Activated CD4-positive, alpha-beta T cell treated with anti-CD3 and anti-CD28 coated beads for 36 hours (primary cell): ENCODE measurements around the gene GPR152. TPM values are rescaled to one million over a fixed set of nuclear protein-coding genes. Genes with fewer than 3 reads are reported as not detected.

ENCODE experiments used
- ATAC-seq: fragments of 200-7000 bp; cut with Tn5 transposase; one replicate; pipeline ENCODE4 v1.10.0; 2021; ENCODE audit warnings: mild to moderate bottlenecking, moderate library complexity
- CTCF ChIA-PET: fragments of 350-600 bp; sonication (Branson Sonifier 250); formaldehyde crosslinking; loops from one replicate; lab custom pipeline; 2021; ENCODE audit warnings: antibody characterized with exemption; lab: Charles Lee
- POLR2A ChIA-PET: fragments of 350-600 bp; sonication (Branson Sonifier 250); formaldehyde crosslinking; loops from one replicate; lab custom pipeline; 2021; ENCODE audit warnings: antibody characterized with exemption, inconsistent platforms; lab: Charles Lee
- DNase-seq: peaks from one replicate; pipeline ENCODE4 v3.0.0-alpha.2; 2020
- H3K27ac Mint-ChIP-seq: one replicate; pipeline ENCODE4 v1.8.0; 2021; ENCODE audit warnings: mixed read lengths
- H3K27me3 Mint-ChIP-seq: one replicate; pipeline ENCODE4 v1.8.0; 2021; ENCODE audit warnings: mixed read lengths
- H3K36me3 Mint-ChIP-seq: one replicate; pipeline ENCODE4 v1.8.0; 2021; ENCODE audit warnings: low read depth, mixed read lengths
- H3K4me1 Mint-ChIP-seq: one replicate; pipeline ENCODE4 v1.8.0; 2021; ENCODE audit warnings: mixed read lengths
- H3K4me3 Mint-ChIP-seq: one replicate; pipeline ENCODE4 v1.8.0; 2021; ENCODE audit warnings: mild to moderate bottlenecking, moderate library complexity, mixed read lengths
- H3K9me3 Mint-ChIP-seq: one replicate; pipeline ENCODE4 v1.8.0; 2021; ENCODE audit warnings: low read depth, mixed read lengths
- intact Hi-C, 2 experiments: fragments of 100-400 bp; cut with DNase I in 1 of 2; cut with micrococcal nuclease in 1 of 2; formaldehyde crosslinking; loops; one replicate each; pipeline versions ENCODE4 v1.14.2 to v1.15.1; 2022 to 2024; cut with DNase I, micrococcal nuclease
- total RNA-seq, 2 experiments: library from RNA; stranded (reverse); gene quantifications; one replicate each; pipeline ENCODE4 v1.2.3, GENCODE V29; 2021

The GPR152 gene
- total RNA-seq, 2 experiments from 2014 or later = not detected

GRCh38 chr11:67450796-67451657 lies 1.5 kb downstream of the GPR152 start:
- Mint-ChIP-seq H3K4me1 (peaks cover 35% of the 10 kb centered on the region), H3K9me3 (no peaks in the 10 kb centered on the region), H3K27ac (no peak overlapping the region), H3K36me3 (no peaks in the 10 kb centered on the region), H3K27me3 (no peaks in the 10 kb centered on the region), H3K4me3 (no peak overlapping the region)
- intact Hi-C loops = no loop called here
- POLR2A ChIA-PET = interaction anchor here (1.1 to 1.4 kb wide), 2 partner anchors 14 to 44 kb away, joined by 3 to 5 read pairs; partner anchors contain the start of gene PTPRCAP
- CTCF ChIA-PET = interaction anchor here (0.6 to 1.2 kb wide), 3 partner anchors 100 to 1178 kb away, joined by 3 read pairs; no protein-coding TSS in a partner anchor
- DNase-seq = no peak
- no peak for ATAC-seq

GRCh38 chr11:67449116-67449844 lies 3.2 kb downstream of the GPR152 start:
- ATAC-seq (no peak), DNase-seq (no peak)
- Mint-ChIP-seq H3K9me3 (no peaks in the 10 kb centered on the region), H3K4me3 (no peak overlapping the region), H3K36me3 (no peaks in the 10 kb centered on the region), H3K27ac (no peak overlapping the region), H3K27me3 (no peaks in the 10 kb centered on the region), H3K4me1 (peaks cover 53% of the 10 kb centered on the region)
- ChIA-PET POLR2A (interaction anchor here (1.4 kb wide), 1 partner anchor 12 kb away, joined by 5 read pairs; the partner anchor contains the start of gene PTPRCAP), CTCF (no interaction called here)
- intact Hi-C loops = no loop called here

- peak overlapping the region; percentile 19 for H3K27ac Mint-ChIP-seq
- H3K36me3 Mint-ChIP-seq = no peaks in the 10 kb centered on the region
- H3K27me3 Mint-ChIP-seq = no peaks in the 10 kb centered on the region
- no peak overlapping the region for H3K4me3 Mint-ChIP-seq
- CTCF ChIA-PET = interaction anchor here (1.2 to 1.4 kb wide), 2 partner anchors 9 to 10 kb away, joined by 4 read pairs; partner anchors contain the start of gene PTPRCAP
- intact Hi-C loops = no loop called here
- POLR2A ChIA-PET = interaction anchor here (0.5 kb wide), 1 partner anchor 26 kb away, joined by 4 read pairs; no protein-coding TSS in a partner anchor
- ATAC-seq (no peak), DNase-seq (no peak)
- peaks cover 54% of the 10 kb centered on the region for H3K4me1 Mint-ChIP-seq
- no peaks in the 10 kb centered on the region for H3K9me3 Mint-ChIP-seq
These were observed 4.3 kb downstream of the GPR152 start for GRCh38 chr11:67448220-67448609.

- H3K4me3 Mint-ChIP-seq = no peak overlapping the region
- intact Hi-C loops = no loop called here
- H3K27me3 Mint-ChIP-seq = no peaks in the 10 kb centered on the region
- ATAC-seq (no peak), DNase-seq (no peak)
- H3K4me1 Mint-ChIP-seq = peaks cover 69% of the 10 kb centered on the region
- ChIA-PET POLR2A (no interaction called here), CTCF (no interaction called here)
- peak overlapping the region; percentile 91 for H3K27ac Mint-ChIP-seq
- no peaks in the 10 kb centered on the region for H3K9me3 Mint-ChIP-seq
- no peaks in the 10 kb centered on the region for H3K36me3 Mint-ChIP-seq
These were observed 7.0 kb downstream of the GPR152 start for GRCh38 chr11:67445515-67445914.

- POLR2A ChIA-PET = no interaction called here
- Mint-ChIP-seq H3K36me3 (peaks cover 22% of the 10 kb centered on the region), H3K4me1 (peaks cover 69% of the 10 kb centered on the region), H3K9me3 (no peaks in the 10 kb centered on the region), H3K27ac (peak overlapping the region; percentile 55), H3K27me3 (no peaks in the 10 kb centered on the region), H3K4me3 (peak overlapping the region; percentile 59)
- ATAC-seq = no peak
- CTCF ChIA-PET = no interaction called here
- peak; percentile 25 for DNase-seq
- intact Hi-C loops = loop anchor here in 1 of 2 experiments (1.0 kb wide), 1 partner anchor 14 kb away; the partner anchor contains the start of gene RPS6KB2
These were observed 9.8 kb downstream of the GPR152 start for GRCh38 chr11:67442504-67443404.

- ChIA-PET POLR2A (no interaction called here), CTCF (no interaction called here)
- no peak overlapping the region for H3K4me3 Mint-ChIP-seq
These were observed 10.7 kb downstream of the GPR152 start for GRCh38 chr11:67441731-67442351.

GRCh38 chr11:67441098-67441563 lies 11.4 kb downstream of the GPR152 start:
- POLR2A ChIA-PET = no interaction called here
- H3K4me3 Mint-ChIP-seq = no peak overlapping the region
- peak; percentile 44 for DNase-seq
- no peak overlapping the region for H3K27ac Mint-ChIP-seq
- H3K9me3 Mint-ChIP-seq = no peaks in the 10 kb centered on the region
- no peaks in the 10 kb centered on the region for H3K27me3 Mint-ChIP-seq
- H3K36me3 Mint-ChIP-seq = peaks cover 36% of the 10 kb centered on the region
- no peak for ATAC-seq
- peaks cover 54% of the 10 kb centered on the region for H3K4me1 Mint-ChIP-seq
- CTCF ChIA-PET = interaction anchor here (1.0 kb wide), 1 partner anchor 40 kb away, joined by 6 read pairs; the partner anchor contains the start of gene PPP1CA
- intact Hi-C loops = no loop called here

More at GRCh38 chr11:67441731-67442351, 10.7 kb downstream of the GPR152 start:
- ATAC-seq (no peak), DNase-seq (peak; percentile 29)
- Mint-ChIP-seq H3K27me3 (no peaks in the 10 kb centered on the region), H3K4me1 (peaks cover 60% of the 10 kb centered on the region), H3K9me3 (no peaks in the 10 kb centered on the region), H3K27ac (peak overlapping the region; percentile 28), H3K36me3 (peaks cover 30% of the 10 kb centered on the region)
- intact Hi-C loops = no loop called here

- Mint-ChIP-seq H3K4me1 (peaks cover 51% of the 10 kb centered on the region), H3K27ac (peak overlapping the region; percentile 97), H3K9me3 (no peaks in the 10 kb centered on the region), H3K36me3 (peaks cover 39% of the 10 kb centered on the region), H3K27me3 (no peaks in the 10 kb centered on the region), H3K4me3 (peak overlapping the region; percentile 84)
- ChIA-PET POLR2A (no interaction called here), CTCF (interaction anchor here (0.6 to 2.4 kb wide), 3 partner anchors 29 to 1633 kb away, joined by 3 to 9 read pairs (median 6); partner anchors contain the start of genes PPP1CA and TMEM134)
- intact Hi-C loops = no loop called here
- no peak for ATAC-seq
- peak; percentile 53 for DNase-seq
These were observed 12.1 kb downstream of the GPR152 start for GRCh38 chr11:67440229-67441097.

- intact Hi-C loops = loop anchor here in 1 of 2 experiments (2.0 kb wide), 2 partner anchors 25 to 33 kb away; no protein-coding TSS in a partner anchor
- peak; percentile 77 for DNase-seq
- POLR2A ChIA-PET = interaction anchor here (0.6 kb wide), 1 partner anchor 35 kb away, joined by 3 read pairs; no protein-coding TSS in a partner anchor
These were observed 13.0 kb downstream of the GPR152 start for GRCh38 chr11:67439321-67440228.

More at GRCh38 chr11:67439321-67440228, 13.0 kb downstream of the GPR152 start:
- H3K4me3 Mint-ChIP-seq = peak overlapping the region; percentile 84
- peaks cover 49% of the 10 kb centered on the region for H3K4me1 Mint-ChIP-seq
- CTCF ChIA-PET = interaction anchor here (0.5 to 3.0 kb wide), 7 partner anchors 8 to 480 kb away, joined by 3 to 16 read pairs (median 3); partner anchors contain the start of genes PPP1CA and TMEM134
- H3K27me3 Mint-ChIP-seq = no peaks in the 10 kb centered on the region
- H3K27ac Mint-ChIP-seq = peak overlapping the region; percentile 97
- H3K9me3 Mint-ChIP-seq = no peaks in the 10 kb centered on the region
- peak; percentile 2 for ATAC-seq
- peaks cover 43% of the 10 kb centered on the region for H3K36me3 Mint-ChIP-seq
